Trophoblast cell (in vitro differentiated cells and primary cell): ENCODE measurements around the gene SLC66A1.

ENCODE experiments used
- DNase-seq, 2 donors: peaks; one replicate each; pipeline ENCODE4 v3.0.0-alpha.2; 2016
- H2AFZ ChIP-seq: 2 replicates; pipeline ENCODE4 v1.6.1; 2013; ENCODE audit warnings: low read length, moderate library complexity, mild to moderate bottlenecking; ENCODE audit not compliant: insufficient read depth, poor library complexity
- H2AK5ac ChIP-seq: 2 replicates; pipeline ENCODE4 v1.6.1; 2013; ENCODE audit warnings: mild to moderate bottlenecking, low read length
- H2BK120ac ChIP-seq: 2 replicates; pipeline ENCODE4 v1.6.1; 2013; ENCODE audit warnings: low read length, mild to moderate bottlenecking, moderate library complexity; ENCODE audit not compliant: insufficient read depth, poor library complexity
- H2BK12ac ChIP-seq: 2 replicates; pipeline ENCODE4 v1.6.1; 2013; ENCODE audit warnings: mild to moderate bottlenecking, low read length, moderate library complexity
- H2BK5ac ChIP-seq: 2 replicates; pipeline ENCODE4 v1.6.1; 2013; ENCODE audit warnings: low read length, low read depth, moderate library complexity, mild to moderate bottlenecking; ENCODE audit not compliant: poor library complexity
- H3K14ac ChIP-seq: 2 replicates; pipeline ENCODE4 v1.6.1; 2013; ENCODE audit warnings: mild to moderate bottlenecking, low read length
- H3K18ac ChIP-seq: 2 replicates; pipeline ENCODE4 v1.6.1; 2013; ENCODE audit warnings: mild to moderate bottlenecking, low read length
- H3K23ac ChIP-seq: 2 replicates; pipeline ENCODE4 v1.6.1; 2013; ENCODE audit warnings: low read length
- H3K27ac ChIP-seq: 2 replicates; pipeline ENCODE4 v1.5.1; 2013; ENCODE audit warnings: low read depth, mild to moderate bottlenecking, inconsistent platforms, low read length, moderate library complexity
- H3K27me3 ChIP-seq: 2 replicates; pipeline ENCODE4 v1.6.1; 2013; ENCODE audit warnings: inconsistent platforms, mild to moderate bottlenecking, low read length, moderate library complexity; ENCODE audit not compliant: insufficient read depth
- H3K36me3 ChIP-seq, 2 experiments: 1 replicate in 1 of 2; 2 replicates in 1 of 2; pipeline ENCODE4 v1.6.1; 2013; ENCODE audit warnings: low read length in 2 of 2, mild to moderate bottlenecking in 2 of 2, moderate library complexity in 1 of 2; ENCODE audit not compliant: insufficient read depth in 2 of 2, control insufficient read depth in 1 of 2
- H3K4ac ChIP-seq: 2 replicates; pipeline ENCODE4 v1.6.1; 2013; ENCODE audit warnings: low read depth, mild to moderate bottlenecking, low read length, moderate library complexity
- H3K4me1 ChIP-seq, 2 experiments: 1 replicate in 1 of 2; 2 replicates in 1 of 2; pipeline ENCODE4 v1.6.1; 2013; ENCODE audit warnings: low read length in 2 of 2, mild to moderate bottlenecking in 2 of 2, moderate library complexity in 1 of 2; ENCODE audit not compliant: insufficient read depth in 2 of 2, control insufficient read depth in 1 of 2
- H3K4me2 ChIP-seq: 2 replicates; pipeline ENCODE4 v1.6.1; 2013; ENCODE audit warnings: inconsistent platforms, mild to moderate bottlenecking, low read length, moderate library complexity
- H3K4me3 ChIP-seq: 2 replicates; pipeline ENCODE4 v1.5.1; 2013; ENCODE audit warnings: mild to moderate bottlenecking, low read depth, low read length, inconsistent platforms
- H3K79me1 ChIP-seq: one replicate; pipeline ENCODE4 v1.6.1; 2013; ENCODE audit warnings: low read length
- H3K79me2 ChIP-seq: 2 replicates; pipeline ENCODE4 v1.6.1; 2013; ENCODE audit warnings: low read length, mild to moderate bottlenecking; ENCODE audit not compliant: control insufficient read depth, insufficient read depth, poor library complexity
- H3K9ac ChIP-seq: 2 replicates; pipeline ENCODE4 v1.6.1; 2013; ENCODE audit warnings: mild to moderate bottlenecking, low read length
- H3K9me3 ChIP-seq: 2 replicates; pipeline ENCODE4 v1.6.1; 2013; ENCODE audit warnings: low read depth, mild to moderate bottlenecking, control low read depth, inconsistent platforms, low read length; ENCODE audit not compliant: insufficient read depth
- H4K12ac ChIP-seq: 2 replicates; pipeline ENCODE4 v1.6.1; 2013; ENCODE audit warnings: low read depth, mild to moderate bottlenecking, low read length, moderate library complexity
- H4K8ac ChIP-seq: 2 replicates; pipeline ENCODE4 v1.6.1; 2013; ENCODE audit warnings: low read depth, mild to moderate bottlenecking, low read length, moderate library complexity
- H4K91ac ChIP-seq: one replicate; pipeline ENCODE4 v1.6.1; 2013; ENCODE audit warnings: low read depth, mild to moderate bottlenecking, low read length, moderate library complexity
- WGBS: extraction: QIAGEN DNeasy Blood & Tissue Kit; methylation state at CpG from one replicate; pipeline ENCODE4 v1.1.7; 2013; ENCODE audit warnings: missing lambda C conversion rate; ENCODE audit not compliant: insufficient read length, insufficient coverage; ENCODE audit errors: extremely low coverage; 5-methylcytosine and 5-hydroxymethylcytosine counted together

SLC66A1 gene

DNA sequence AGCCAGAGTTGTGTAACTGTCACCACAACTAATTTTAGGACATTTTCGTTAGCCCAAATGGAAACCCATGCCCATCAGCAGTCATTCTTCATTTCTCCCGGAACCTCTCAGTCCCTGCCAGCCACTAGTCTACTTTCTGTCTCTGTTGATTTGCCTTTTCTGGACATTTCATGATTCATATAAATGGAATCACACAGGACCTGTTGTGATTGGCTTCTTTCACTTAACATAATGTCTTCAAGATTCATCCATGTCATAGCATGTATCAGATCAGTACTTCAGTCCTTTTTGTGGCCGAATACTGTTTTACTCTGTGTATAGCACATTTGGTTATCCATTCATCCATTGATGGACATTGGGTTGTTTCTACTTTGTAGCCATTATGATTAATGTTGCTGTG lies 7.1 kb downstream of the SLC66A1 start:
- Histone ChIP-seq H4K8ac (no peak overlapping the region), H4K91ac (no peak overlapping the region), H2AFZ (no peak overlapping the region), H3K23ac (no peak overlapping the region), H2BK120ac (no peak overlapping the region), H3K36me3 (peaks cover 36 to 38% of the 10 kb centered on the region in 2 experiments), H3K4ac (no peak overlapping the region), H3K9me3 (no peaks in the 10 kb centered on the region), H3K79me1 (no peaks in the 10 kb centered on the region), H2BK12ac (no peak overlapping the region), H3K27me3 (no peaks in the 10 kb centered on the region), H3K4me1 (peaks cover 9 to 11% of the 10 kb centered on the region in 2 experiments), H3K79me2 (no peaks in the 10 kb centered on the region), H2AK5ac (no peak overlapping the region), H3K18ac (no peak overlapping the region), H3K9ac (no peak overlapping the region), H3K4me2 (no peak overlapping the region), H4K12ac (no peak overlapping the region), H3K27ac (no peak overlapping the region), H3K4me3 (no peak overlapping the region), H3K14ac (no peak overlapping the region), H2BK5ac (no peak overlapping the region)
- DNase-seq: peak in 1 of 2 donors; percentile 18
- no CpG with 5 or more reads among the region's 3 CpGs for WGBS

DNA sequence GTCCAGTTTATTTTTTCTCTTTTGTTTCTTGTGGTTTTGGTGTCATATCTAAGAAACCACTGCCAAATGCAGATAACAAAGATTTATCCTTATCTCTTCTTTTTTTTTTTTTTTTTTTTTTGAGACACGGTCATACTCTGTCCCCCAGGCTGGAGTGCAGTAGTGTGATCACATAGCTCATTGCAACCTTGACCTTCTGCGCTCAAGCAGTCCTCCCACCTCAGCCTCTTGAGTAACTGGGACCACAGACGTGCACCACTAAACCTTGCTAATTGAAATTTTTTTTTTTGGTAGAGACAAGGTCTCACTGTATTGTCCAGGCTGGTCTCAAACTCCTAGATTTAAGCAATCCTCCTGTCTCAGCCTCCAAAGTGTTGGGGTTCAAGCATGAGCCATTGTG lies 8.9 kb downstream of the SLC66A1 start:
- Histone ChIP-seq H3K4me2 (no peak overlapping the region), H3K23ac (no peak overlapping the region), H3K27me3 (no peaks in the 10 kb centered on the region), H3K9me3 (no peaks in the 10 kb centered on the region), H3K4me1 (peaks cover 0 to 2% of the 10 kb centered on the region in 2 experiments), H4K91ac (no peak overlapping the region), H3K79me2 (no peaks in the 10 kb centered on the region), H2AK5ac (no peak overlapping the region), H3K14ac (no peak overlapping the region), H3K36me3 (peaks cover 47 to 49% of the 10 kb centered on the region in 2 experiments), H4K12ac (no peak overlapping the region), H3K27ac (no peak overlapping the region), H3K4me3 (no peak overlapping the region), H2BK5ac (no peak overlapping the region), H3K9ac (no peak overlapping the region), H3K4ac (no peak overlapping the region), H3K79me1 (no peaks in the 10 kb centered on the region), H3K18ac (no peak overlapping the region), H2AFZ (no peak overlapping the region), H2BK12ac (no peak overlapping the region), H2BK120ac (no peak overlapping the region), H4K8ac (no peak overlapping the region)
- no peak for DNase-seq
- WGBS: no CpG with 5 or more reads among the region's 3 CpGs

DNA sequence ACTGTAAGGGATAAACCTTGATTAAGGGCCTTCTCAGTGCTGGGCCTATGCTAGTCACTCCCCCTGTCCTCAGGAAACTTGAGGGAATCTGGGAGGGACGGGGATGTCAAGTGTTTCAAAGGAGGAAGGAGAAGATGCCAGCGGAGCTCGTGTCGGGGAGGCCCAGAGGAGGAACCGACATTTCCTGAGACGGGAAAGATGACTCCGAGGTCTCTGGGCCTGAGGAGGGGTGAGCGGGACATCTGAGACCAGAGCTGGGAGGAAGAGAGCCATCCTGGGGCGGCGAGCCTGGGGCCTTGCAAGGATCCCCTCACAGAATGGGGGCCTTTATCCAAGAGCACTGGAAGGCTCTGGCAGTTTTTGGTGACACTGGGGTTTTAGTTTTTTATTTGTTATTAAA lies 10.4 kb downstream of the SLC66A1 start:
- Histone ChIP-seq H3K4me1 (peaks cover 0 to 4% of the 10 kb centered on the region in 2 experiments), H4K8ac (no peak overlapping the region), H2AFZ (no peak overlapping the region), H3K79me2 (no peaks in the 10 kb centered on the region), H3K9me3 (no peaks in the 10 kb centered on the region), H2AK5ac (no peak overlapping the region), H3K36me3 (peaks cover 56 to 57% of the 10 kb centered on the region in 2 experiments), H3K18ac (no peak overlapping the region), H3K4ac (no peak overlapping the region), H3K79me1 (no peaks in the 10 kb centered on the region), H2BK5ac (no peak overlapping the region), H3K27ac (no peak overlapping the region), H2BK120ac (no peak overlapping the region), H4K91ac (no peak overlapping the region), H3K9ac (no peak overlapping the region), H4K12ac (no peak overlapping the region), H3K4me2 (no peak overlapping the region), H3K23ac (no peak overlapping the region), H2BK12ac (no peak overlapping the region), H3K4me3 (no peak overlapping the region), H3K27me3 (no peaks in the 10 kb centered on the region), H3K14ac (no peak overlapping the region)
- no CpG with 5 or more reads among the region's 10 CpGs for WGBS
- DNase-seq: no peak

DNA sequence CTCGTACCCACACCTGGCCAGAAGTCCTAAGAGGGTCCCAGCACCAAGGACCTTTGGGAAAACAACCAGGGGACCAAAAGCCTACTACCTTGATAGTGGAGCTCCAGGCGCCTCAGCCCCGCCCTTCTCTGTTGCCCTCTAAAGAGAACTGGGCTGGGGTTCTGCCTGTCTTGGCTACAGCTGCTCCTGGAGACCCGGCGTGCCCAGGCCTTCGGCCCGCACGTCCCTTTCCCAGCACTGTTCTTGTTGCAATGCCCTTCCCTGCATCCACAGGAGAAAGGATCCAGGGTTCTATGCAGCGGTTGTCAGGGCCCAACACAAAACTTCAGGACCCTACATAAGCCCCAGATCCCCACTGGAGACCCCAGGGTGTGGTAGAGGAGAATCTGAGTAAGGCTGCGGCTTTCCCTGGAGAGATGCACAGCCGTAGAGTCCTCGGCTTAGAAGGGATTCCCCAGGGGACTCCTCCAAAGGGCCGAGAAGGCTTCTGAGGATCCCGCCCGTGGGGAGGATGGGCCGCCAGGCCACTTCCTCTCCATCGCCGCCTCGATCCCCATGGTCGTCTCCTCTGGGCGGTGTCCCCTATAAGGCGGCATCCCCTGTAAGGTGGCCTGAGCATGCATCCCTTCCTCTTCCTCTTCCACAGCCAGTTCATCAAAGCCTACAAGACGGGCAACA lies 12.0 kb downstream of the SLC66A1 start:
- no peak overlapping the region for H4K8ac ChIP-seq
- no peak overlapping the region for H4K12ac ChIP-seq
- H3K79me1 ChIP-seq: no peaks in the 10 kb centered on the region
- no peaks in the 10 kb centered on the region for H3K9me3 ChIP-seq
- H3K27me3 ChIP-seq: no peaks in the 10 kb centered on the region
- no peak overlapping the region for H3K4me2 ChIP-seq
- H2BK5ac ChIP-seq: no peak overlapping the region
- H3K27ac ChIP-seq: no peak overlapping the region
- no peak overlapping the region for H2AK5ac ChIP-seq
- H2BK12ac ChIP-seq: no peak overlapping the region
- no peak overlapping the region for H3K9ac ChIP-seq
- no peak overlapping the region for H3K4ac ChIP-seq
- H3K79me2 ChIP-seq: no peaks in the 10 kb centered on the region
- H4K91ac ChIP-seq: no peak overlapping the region
- no peak for DNase-seq
- H2AFZ ChIP-seq: no peak overlapping the region
- H2BK120ac ChIP-seq: no peak overlapping the region
- no peak overlapping the region for H3K18ac ChIP-seq
- H3K4me1 ChIP-seq: peaks cover 0 to 4% of the 10 kb centered on the region in 2 experiments
- no peak overlapping the region for H3K4me3 ChIP-seq
- no peak overlapping the region for H3K14ac ChIP-seq
- H3K36me3 ChIP-seq: peaks cover 59% of the 10 kb centered on the region in 2 experiments
- no CpG with 5 or more reads among the region's 23 CpGs for WGBS
- no peak overlapping the region for H3K23ac ChIP-seq
